GM18520 (cell line): ENCODE data around the gene MDFIC.

Experiments
- ATAC-seq: cut with Tn5 transposase; IDR thresholded peaks from one replicate; pipeline ENCODE4 v1.9.1; 2021; ENCODE audit not compliant: unreplicated experiment

MDFIC gene

DNA sequence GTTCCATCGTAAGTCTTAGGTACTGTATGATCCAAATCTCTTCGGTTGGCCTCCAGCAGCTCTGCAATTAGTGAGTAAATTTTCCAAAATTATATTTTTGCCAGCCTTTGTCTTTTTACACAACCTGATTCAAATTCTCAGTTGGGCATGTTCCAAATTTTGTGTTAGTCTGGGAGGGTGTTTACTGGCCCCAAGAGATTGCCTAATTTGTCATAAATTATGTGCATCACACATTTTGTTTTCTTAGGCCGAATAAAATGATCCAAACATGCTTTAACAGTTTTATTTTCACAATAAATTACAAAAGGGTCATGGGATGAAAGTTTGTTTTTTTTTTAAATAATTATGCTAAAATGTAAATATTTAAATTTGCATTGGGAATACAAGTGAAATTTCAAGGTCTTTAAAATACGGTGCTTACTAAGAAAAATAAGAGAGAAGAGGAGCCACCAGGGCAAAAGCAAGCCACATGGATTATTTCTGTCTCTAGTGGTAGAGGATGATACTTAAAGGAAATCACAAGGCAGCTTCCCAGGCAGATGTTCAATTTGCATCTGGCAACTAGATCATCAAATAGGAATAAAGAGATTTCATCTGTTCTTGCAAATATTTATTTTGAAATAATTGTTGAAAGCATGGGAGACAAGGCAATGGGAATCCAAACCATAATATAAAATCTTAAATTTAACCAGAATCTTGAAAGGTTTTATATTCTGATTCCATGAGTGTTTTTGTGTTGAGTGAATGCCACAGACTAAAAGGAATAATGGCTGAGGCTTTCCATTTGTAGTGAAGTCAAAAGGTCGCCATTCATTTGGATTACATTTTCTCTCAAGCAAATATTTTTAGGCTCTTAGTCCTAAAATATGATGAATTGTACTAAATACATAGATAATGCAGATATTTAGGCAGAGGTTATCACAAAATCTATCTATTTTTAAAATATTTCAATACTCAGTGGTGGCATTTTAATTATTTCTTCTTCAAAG, 111.1 kb downstream of the MDFIC start:
- no peak for ATAC-seq

DNA sequence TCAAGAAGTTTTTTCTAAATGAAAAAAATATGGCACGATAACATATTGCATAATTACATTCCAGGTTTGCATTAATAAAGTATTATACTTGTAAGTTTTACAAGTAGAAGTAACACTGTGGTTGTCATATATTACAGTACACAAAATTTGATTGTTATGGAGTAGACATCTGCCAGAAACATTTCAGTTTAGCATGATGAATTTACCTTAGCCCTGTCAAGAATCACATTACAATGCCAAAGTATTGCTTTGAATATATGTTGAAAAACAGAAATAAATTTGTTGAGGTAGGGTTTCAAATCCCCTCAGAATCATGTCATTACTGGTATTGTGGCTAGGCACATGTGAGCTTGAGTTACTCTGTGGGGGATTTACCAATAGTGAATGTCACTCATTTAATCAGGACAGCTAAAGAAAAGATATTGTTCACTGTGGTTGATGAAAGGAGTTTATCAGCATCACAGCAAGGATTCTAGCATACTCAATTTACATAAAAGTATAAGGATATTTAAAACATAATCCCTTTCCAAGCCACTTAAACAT, 112.1 kb downstream of the MDFIC start:
- no peak for ATAC-seq

DNA sequence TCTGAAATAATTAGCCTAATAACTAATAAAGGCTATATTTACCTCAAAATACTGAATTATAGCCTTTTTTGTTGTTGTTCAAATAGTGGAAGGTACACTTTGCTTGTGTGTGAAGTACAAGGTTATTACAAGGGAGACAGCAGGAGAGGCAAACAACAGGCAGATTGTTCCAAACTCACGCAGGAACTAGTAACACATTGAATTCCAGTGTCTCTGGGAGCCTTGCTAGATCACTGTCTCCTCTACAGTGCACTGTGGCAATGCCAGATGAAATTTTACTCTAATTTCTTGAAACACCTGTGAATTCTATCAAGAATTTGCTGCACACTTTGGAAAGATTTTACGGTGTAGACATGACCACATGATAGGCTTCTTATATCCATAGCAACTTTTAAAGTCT, 112.6 kb downstream of the MDFIC start:
- ATAC-seq, result no peak

DNA sequence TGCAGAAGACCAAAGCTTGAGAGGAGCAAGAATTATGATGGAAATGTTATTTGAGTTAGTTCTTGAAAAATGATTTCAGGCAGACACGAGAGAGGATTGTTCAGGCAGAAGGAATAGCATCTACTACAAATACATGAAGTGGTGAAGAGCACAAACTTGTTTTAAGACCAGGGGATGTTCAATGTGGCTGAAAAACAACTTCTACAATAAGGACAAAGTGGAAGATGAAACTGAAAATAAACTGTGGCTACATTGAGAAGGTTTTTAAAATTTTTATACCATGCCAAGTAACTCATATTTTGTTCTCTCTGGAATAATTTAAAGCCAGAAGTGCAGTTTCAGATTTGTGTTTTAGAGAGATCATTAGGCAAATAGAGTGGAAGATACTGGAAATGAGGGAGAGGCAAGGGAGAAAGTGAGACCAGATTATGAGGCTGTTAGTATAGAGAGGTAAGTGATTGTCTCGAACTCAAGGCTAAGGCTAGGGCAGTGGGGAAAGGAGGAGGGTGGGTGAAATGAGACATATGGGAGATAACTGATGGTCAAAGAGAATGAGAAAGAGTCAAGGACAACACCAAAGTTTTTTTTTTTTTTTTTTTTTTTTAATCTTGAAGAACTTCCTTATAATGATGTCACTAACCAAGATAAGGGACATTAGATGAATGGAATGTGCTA, 115.4 kb downstream of the MDFIC start:
- no peak for ATAC-seq

DNA sequence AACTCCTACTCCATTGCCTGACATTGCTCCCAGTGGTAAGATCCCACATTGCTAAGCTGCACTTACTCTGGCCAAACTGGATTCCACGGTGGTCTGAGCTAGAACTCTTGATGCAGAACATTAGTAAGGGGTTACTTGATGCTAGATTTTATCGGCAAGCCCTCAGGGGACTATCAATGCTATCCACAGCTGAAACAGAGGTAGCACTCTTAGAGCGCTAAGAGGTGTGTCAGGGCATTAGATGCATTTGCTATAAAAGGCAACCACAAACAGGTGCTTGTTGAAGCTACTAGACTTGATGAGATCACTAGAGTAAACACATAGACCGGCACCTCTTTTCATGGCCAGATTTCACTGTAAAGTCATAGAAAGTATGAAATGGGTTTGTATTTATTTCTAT, 116.3 kb downstream of the MDFIC start:
- ATAC-seq, result no peak

DNA sequence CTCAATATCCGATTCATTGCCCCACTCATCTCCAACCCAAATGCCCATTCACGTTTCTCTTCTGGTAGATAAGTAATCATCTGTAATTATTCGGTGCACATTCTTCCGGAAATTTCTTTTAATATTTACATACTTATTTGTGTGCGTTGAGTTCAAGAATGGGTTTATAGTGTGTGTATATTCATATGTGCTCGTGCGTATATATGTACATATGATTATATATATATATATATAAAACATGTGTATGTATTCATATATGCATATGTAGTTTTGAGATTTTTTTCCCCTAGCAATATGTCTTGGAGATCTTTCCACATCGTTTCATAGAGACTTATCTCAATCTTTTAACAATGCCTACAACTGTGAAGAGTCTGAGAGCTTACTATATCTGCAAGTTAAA, 118.2 kb downstream of the MDFIC start:
- ATAC-seq, result no peak

DNA sequence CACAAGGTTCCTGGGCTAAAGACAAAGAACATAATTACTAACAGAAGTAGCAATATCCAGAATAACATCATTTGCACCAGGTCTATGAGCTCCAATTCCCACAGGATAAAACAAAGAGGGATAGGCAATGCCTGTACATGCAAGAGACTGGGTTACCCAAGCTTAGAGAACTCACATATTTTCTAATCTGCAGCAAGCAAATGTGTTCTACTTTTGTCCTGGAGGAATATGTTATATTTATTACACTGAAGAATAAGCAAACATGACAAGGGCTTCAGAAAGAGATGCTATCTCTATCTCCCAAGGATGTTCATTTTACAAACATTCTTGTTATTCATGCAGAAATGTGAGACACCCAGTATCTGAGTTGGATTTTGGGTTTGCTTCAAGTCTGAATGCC, 118.6 kb downstream of the MDFIC start:
- ATAC-seq, result no peak

DNA sequence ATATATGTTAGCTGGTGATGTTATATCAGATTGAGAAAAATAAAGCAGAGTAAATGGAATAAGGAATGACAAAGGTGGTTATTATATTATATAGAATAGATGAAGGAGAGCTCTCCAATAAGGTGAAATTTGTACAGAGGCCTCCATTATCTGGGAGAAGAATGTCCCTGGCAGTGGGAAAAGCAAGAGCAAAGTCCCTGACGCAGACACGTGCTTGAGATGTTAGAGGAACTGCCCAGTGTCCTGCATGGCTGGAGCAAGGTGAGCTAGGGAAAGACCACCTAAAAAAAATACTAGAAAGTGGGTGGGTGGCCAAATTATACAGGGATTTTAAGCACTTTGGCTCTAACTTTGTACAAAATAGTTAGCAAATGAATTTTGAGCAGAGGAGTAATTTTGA, 120.7 kb downstream of the MDFIC start:
- ATAC-seq, result no peak

DNA sequence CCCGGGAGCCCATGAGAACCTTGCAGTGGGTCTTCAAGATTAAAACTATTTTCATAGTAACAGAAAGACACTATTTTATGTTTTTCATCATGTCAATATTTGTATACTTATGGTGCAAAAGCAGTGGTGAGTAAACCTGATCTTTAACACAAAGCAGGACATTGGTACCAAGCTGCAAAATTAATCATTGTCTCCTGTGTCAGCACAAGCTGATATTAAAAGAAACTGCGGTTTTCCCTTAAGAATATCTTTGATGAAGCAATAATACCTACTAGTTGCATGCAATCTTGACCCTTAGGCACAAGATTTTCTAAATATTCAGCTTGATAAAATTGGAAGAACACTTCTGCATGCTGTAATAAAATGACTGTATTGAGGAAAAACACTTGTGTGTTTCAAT, 121.7 kb downstream of the MDFIC start:
- no peak for ATAC-seq

DNA sequence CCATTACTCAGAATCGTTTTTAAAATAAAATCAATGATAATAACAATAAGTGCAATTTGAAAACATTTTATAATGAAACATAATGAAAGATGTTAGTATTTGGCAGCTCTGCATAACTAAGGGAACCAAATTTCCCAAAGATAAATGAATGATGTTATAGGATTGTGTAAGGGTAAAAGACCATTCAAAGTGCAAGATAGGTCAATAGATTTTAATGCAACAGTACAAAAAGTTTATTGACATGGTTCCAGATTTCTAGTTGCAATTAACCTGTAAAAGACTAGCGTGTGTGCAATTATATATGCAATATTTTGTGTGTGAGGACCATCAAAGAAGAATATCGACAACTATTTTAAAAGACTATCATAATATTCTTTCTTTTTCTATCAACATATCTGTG, 122.3 kb downstream of the MDFIC start:
- ATAC-seq, result no peak

DNA sequence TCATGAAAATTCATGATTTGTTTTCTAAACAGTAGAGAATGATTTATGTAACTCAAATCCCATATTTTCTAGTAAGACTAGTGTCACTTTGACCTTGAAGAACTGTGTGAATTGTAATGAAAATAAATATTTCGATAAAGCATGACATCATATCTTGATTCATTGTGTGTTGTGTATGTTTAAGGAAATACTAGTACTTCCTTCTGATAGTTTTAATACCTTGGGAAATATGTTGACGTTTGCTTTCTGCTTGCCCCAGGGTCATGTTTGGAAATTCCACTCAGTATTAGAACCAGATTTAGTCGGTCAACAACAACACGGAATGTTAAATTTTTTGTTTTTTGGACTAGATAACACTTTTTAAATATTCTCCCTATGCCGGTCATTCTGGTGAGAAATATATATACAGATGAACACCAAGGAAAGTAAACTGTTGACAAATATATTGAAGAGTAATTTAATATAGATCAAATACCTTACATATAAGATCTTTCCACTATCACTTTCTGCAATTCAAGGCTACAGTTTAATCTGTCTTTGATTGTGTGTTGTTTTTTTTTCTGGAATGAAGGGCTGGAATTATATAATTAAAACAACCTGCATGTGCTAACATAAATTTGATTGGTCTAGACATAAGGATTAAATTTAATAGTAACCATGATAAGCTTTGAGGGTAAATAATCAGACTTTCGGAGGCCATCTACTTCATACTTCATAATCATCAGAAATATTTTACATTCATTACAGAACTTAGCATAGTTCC, 126.2 kb downstream of the MDFIC start:
- ATAC-seq, result no peak

DNA sequence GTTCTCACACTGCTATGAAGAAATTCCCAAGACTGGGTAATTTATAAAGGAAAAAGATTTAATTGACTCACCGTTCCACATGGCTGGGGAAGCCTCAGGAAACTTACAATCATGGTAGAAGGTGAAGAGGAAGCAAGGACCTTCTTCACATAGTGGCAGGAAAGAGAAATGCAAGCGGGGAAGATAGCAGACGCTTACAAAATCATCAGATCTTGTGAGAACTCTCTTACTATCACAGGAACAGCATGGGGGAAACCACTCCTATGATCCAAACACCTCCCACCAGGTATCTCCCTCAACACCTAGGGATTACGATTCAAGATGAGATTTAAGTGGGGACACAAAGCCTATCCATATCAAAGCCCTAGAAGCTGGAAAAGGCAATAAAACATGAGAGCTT, 130.8 kb downstream of the MDFIC start:
- ATAC-seq, result no peak

DNA sequence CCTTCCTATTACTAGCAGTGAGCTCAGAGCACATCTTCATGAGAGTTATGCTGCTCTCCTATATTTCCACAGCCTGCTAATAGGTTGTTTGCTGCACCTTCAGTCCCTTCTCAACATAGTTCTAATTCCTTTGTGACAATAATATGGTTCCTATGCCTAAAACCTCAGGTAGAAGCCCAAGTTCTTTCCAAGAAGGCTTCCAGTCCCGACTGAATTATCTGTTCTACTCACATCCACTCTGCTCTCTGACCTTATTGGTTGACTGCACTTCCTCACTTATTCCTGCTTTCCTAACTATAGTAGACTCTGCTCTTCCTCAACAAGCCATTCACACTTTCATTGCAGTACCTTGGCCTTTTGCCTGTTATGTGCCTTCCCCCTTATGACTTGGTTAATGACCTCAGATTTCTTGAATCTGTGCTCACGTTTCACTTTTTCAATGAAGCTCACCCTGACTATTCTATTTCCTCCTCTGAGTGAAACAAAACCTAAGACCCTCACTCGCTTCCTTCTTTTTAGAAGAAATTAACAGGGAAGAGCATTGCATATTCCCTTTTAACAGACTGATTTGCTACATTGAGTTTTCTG, 132.7 kb downstream of the MDFIC start:
- ATAC-seq, result no peak

DNA sequence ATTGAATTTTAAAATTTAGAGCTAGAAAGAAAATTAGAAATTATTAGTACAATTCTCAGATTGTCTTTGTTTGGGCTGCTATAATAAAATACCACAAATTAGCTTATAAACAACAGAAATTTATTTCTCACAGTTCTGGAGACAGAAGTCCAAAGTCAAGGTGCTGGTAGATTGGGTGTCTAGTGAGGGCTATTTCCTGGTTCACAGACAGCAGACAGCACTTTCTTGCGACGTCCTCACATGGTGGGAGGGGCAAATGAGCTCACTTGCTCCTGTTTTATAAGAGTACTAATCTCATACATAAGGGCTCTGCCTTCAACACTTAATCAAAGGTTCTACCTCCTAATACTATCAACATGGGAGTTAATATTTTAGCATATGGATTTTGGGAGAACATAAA, 134.1 kb downstream of the MDFIC start:
- no peak for ATAC-seq

DNA sequence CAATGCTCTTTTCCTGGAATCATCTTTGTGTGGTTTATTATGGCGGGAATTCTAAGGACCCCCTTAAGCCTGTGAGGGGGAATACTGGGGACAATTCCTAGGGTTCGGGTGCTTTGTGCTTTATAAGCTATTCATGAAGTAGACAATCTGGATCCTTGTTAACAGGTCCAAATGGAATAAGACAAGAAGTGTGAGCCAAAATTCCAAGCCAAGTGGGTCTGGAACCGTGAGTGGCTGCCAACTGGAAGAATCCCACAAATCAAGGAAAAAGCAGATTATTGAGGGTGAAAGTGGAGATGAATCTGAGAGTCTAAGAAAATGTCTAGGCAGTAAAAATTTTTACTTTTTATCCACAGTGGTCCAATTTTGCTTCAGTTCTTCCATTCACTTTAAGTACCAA, 136.8 kb downstream of the MDFIC start:
- ATAC-seq, result no peak

DNA sequence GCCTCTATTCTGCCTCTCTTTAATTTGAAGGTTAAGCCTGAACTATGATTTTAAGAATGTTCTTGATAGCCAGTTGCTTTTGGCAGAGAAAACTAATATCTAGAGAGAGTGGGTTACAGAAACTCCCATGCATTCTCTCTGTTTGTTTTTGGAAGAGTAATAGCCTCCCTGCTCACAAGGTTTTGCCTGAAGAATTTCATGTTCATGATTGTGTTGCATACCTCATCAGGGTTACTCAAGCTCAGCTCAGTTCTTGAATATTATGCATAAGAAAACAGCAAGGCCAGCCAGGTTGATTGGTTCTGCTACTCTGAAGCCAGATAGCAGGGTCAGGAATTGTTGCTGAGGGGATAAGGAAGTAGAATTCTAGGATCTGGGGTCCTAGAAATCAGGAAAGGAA, 137.4 kb downstream of the MDFIC start:
- no peak for ATAC-seq

DNA sequence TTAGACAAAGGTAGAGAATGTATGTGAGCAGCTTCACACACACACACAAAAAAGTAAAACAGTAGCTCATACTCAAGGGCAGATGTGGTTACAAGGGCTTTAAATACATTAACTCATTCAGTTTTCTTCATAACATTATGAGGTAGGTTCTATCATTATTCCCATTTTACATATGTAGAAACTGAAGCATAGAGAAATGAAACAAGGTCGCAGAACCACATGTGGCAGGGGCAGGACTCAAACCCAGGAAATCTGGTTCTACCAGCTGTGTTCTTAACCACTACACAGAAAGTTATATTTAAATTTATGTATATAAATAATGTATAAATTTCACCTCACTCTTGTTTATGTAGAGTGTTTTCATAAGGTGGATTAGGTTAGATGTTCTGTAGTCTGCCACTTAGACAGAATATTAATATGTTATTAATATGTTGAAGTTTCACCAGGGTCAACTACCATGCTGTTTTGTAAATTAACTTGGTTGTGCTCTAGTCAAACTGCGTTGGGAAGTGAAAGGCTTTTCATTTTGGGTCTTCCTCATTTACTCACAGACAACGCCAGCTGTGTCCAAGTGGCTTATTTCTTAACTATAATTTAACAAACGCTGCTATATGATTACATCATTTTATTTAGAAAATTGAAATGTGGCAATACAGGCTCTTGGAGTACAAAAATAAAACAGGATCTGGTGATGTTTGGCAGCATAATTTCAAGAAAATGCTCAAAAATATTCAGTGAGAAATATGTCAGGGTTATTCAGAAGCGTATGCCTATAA, 138.4 kb downstream of the MDFIC start:
- ATAC-seq, result no peak

DNA sequence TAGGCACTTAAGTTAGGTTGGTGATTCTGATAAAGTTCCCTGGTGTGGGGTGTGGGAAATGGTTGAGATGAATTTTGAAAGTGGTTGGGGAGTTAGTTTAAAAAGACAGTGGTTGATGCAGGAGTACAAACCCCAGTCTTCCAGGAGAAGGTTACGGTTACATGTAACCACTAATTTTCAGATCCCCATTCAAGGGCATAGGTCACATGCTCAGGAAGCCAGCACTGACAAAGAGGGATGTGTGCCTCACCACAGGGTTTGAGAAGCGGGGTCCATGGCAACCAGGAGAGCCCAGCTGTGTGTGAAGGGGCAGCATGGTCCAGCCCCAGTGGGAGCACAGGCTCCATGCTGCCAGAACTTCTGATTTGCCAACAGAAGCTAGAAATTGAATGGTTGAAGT, 144.2 kb downstream of the MDFIC start:
- no peak for ATAC-seq

DNA sequence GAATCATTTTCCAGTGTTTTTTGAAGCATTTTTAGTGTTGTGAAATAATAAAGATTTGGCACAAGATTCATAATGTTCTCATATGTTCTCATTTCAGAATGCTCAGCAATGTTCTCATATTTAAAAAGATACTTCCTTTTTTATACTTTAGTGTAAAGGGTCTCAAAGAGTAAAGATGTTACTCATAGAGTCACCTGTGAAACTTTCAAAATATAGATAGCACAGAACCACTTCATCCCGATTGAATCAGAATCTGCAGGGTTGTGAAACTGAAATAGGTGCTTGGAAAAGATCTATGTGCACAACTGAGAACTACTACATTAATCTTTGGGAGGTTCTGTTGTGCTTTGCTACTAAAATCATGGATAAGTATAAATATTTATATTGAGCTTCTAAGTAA, 144.7 kb downstream of the MDFIC start:
- no peak for ATAC-seq

DNA sequence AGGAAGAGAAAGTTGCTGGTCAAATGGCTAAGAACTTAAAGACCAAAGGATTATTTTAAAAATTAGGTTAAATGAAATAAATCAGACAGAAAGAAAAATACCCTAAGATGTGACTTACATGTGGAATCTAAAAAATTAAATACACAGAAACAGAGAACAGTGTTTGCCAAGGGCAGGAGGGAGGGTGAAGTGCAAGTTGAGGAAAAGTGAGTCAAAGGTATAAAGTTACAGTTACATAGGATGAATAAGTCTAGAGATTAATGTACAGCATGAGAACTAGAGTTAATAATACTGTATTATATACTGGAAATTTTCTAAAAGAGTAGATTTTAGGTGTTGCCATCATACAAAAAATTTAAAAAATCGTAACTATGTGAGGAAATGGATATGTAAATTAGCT, 146.3 kb downstream of the MDFIC start:
- ATAC-seq, result no peak
